ENCODE measurements around the gene EDEM3.

The EDEM3 gene

GRCh38 chr1:184691719-184692324, 62.8 kb downstream of the EDEM3 start:
- TF ChIP-seq REST (IDR thresholded peaks at IDR 0.05; ENCODE audit: insufficient read depth in 1 of 2, low read depth in 2 of 2, low read length in 2 of 2) = no peak
- no peak for TF ChIP-seq TAF1 (IDR thresholded peaks at IDR 0.05; ENCODE audit: borderline replicate concordance, insufficient read depth, low read length)
- no peak for TF ChIP-seq FOXP2 (optimal IDR thresholded peaks at IDR 0.05; ENCODE audit: borderline replicate concordance, extremely low read depth, extremely low read length, insufficient read depth)
- no peak for TF ChIP-seq POLR2AphosphoS5 (IDR thresholded peaks at IDR 0.05; ENCODE audit: low read depth, low read length)
- no peak for TF ChIP-seq SIN3A (IDR thresholded peaks at IDR 0.05; ENCODE audit: borderline replicate concordance, insufficient read depth, low read length)

- TF ChIP-seq SIN3A (IDR thresholded peaks at IDR 0.05; ENCODE audit: borderline replicate concordance, insufficient read depth, low read length) (no peak), REST (IDR thresholded peaks at IDR 0.05; ENCODE audit: insufficient read depth in 1 of 2, low read depth in 2 of 2, low read length in 2 of 2) (no peak), FOXP2 (optimal IDR thresholded peaks at IDR 0.05; ENCODE audit: borderline replicate concordance, extremely low read depth, extremely low read length, insufficient read depth) (no peak), TAF1 (IDR thresholded peaks at IDR 0.05; ENCODE audit: borderline replicate concordance, insufficient read depth, low read length) (no peak), POLR2AphosphoS5 (IDR thresholded peaks at IDR 0.05; ENCODE audit: low read depth, low read length) (no peak)
Observed at GRCh38 chr1:184686540-184686939, 68.1 kb downstream of the EDEM3 start.

DNA sequence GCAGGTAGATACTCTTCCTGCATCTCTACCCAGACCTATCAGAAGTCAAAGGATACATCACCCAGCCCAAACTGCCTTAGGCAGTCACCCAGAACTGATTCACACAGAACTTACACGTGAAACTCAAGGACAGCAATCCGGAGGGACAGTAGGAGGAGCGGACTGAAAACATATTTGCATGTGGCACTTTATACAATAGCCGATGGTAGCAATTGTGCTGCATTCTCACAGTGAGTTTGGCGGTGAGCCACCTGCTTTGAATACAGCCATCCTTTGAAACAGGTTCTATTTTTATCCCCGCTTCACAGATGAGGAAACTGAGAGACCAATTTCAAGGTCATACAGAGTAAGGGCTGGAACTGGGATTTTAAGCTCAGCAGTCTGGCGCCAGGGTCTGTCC, 69.5 kb downstream of the EDEM3 start:
- TF ChIP-seq REST (IDR thresholded peaks at IDR 0.05; ENCODE audit: insufficient read depth in 1 of 2, low read depth in 2 of 2, low read length in 2 of 2) = no peak
- no peak for TF ChIP-seq TAF1 (IDR thresholded peaks at IDR 0.05; ENCODE audit: borderline replicate concordance, insufficient read depth, low read length)
- no peak for TF ChIP-seq SIN3A (IDR thresholded peaks at IDR 0.05; ENCODE audit: borderline replicate concordance, insufficient read depth, low read length)
- no peak for TF ChIP-seq POLR2AphosphoS5 (IDR thresholded peaks at IDR 0.05; ENCODE audit: low read depth, low read length)
- no peak for TF ChIP-seq FOXP2 (optimal IDR thresholded peaks at IDR 0.05; ENCODE audit: borderline replicate concordance, extremely low read depth, extremely low read length, insufficient read depth)

- TF ChIP-seq FOXP2 (optimal IDR thresholded peaks at IDR 0.05; ENCODE audit: borderline replicate concordance, extremely low read depth, extremely low read length, insufficient read depth) (no peak), POLR2AphosphoS5 (IDR thresholded peaks at IDR 0.05; ENCODE audit: low read depth, low read length) (no peak), REST (IDR thresholded peaks at IDR 0.05; ENCODE audit: insufficient read depth in 1 of 2, low read depth in 2 of 2, low read length in 2 of 2) (no peak), SIN3A (IDR thresholded peaks at IDR 0.05; ENCODE audit: borderline replicate concordance, insufficient read depth, low read length) (no peak), TAF1 (IDR thresholded peaks at IDR 0.05; ENCODE audit: borderline replicate concordance, insufficient read depth, low read length) (no peak)
Observed at GRCh38 chr1:184684285-184685074, 70.2 kb downstream of the EDEM3 start.
